H1 (cell line): ENCODE measurements around the gene POLR1F. TPM values are rescaled to one million over a fixed set of nuclear protein-coding genes. Genes with fewer than 3 reads are reported as not detected.

Experiments used
- ASH2L ChIP-seq: fragments of 200-600, 300-600 bp; sonication (generic); IDR thresholded peaks from one replicate; pipeline ENCODE4 v1.7.1; 2017; ENCODE audit warnings: low read length
- HDAC2 ChIP-seq, 2 experiments: fragments of 300-600 bp in 1 of 2; sonication (generic) in 1 of 2; IDR thresholded peaks; 2 replicates each; pipeline ENCODE4 v1.6.1; 2011 to 2012; ENCODE audit warnings: low read depth in 2 of 2, low read length in 2 of 2, mild to moderate bottlenecking in 2 of 2, moderate library complexity in 2 of 2, borderline replicate concordance in 1 of 2, inconsistent platforms in 1 of 2
- PHF8 ChIP-seq: fragments of 200-600 bp; sonication (generic); conservative IDR thresholded peaks from 2 replicates; pipeline ENCODE4 v1.7.1; 2012; ENCODE audit warnings: low read depth, mild to moderate bottlenecking, inconsistent platforms, low read length, moderate library complexity
- SAP30 ChIP-seq: fragments of 300-600 bp; sonication (generic); IDR thresholded peaks from 2 replicates; pipeline ENCODE4 v1.7.1; 2012; ENCODE audit warnings: low read length, moderate library complexity, mild to moderate bottlenecking, inconsistent platforms; ENCODE audit not compliant: insufficient read depth, insufficient replicate concordance
- polyA plus RNA-seq, 7 experiments: library from polyadenylated mRNA; depleted of rRNA in 3 of 7; stranded (reverse) in 5 of 7; unstranded in 2 of 7; fragments of >200 nt in 5 of 7; fragments of 200-250 nt in 2 of 7; gene quantifications; 1 replicate in 5 of 7; 2 replicates in 1 of 7; 4 replicates in 1 of 7; pipeline versions ENCODE4 v1.2.1 to v1.2.3, GENCODE V29; 2011 to 2013; ENCODE audit warnings: missing spikeins in 2 of 7, mixed read lengths in 2 of 7
- total RNA-seq: library from RNA; stranded (reverse); fragmentation: NEBNext Ultra II Directional; extraction: Animal tissue kit (Norgen Biotek cat#: 25700); gene quantifications from 2 replicates; pipeline ENCODE4 v1.2.1, GENCODE V29; 2021

Gene POLR1F
- total and polyA plus RNA-seq, 2 of the 8 experiments (the other 6 are each of a cell fraction or from before 2014, with no cell fraction given): 11.2 to 24.6 TPM

GRCh38 chr7:19728716-19729115 is 19.9 kb upstream of the POLR1F start (continued):
- no peak for TF ChIP-seq HDAC2 (IDR thresholded peaks at IDR 0.05; ENCODE audit: borderline replicate concordance in 1 of 2, low read depth in 2 of 2, low read length in 2 of 2)
- TF ChIP-seq SAP30: no peak
- no peak for TF ChIP-seq PHF8
- no peak for TF ChIP-seq ASH2L
